Measurements from ENCODE around the gene SMIM41. TPM values are rescaled to one million over a fixed set of nuclear protein-coding genes. Genes with fewer than 3 reads are reported as not detected.
A peak's percentile ranks its signal among the peaks of the same experiment; 100 is the strongest.

SMIM41 gene
- total and polyA plus RNA-seq, 10 donors, result 0.64 to 8.1 (median 2.0) TPM

DNA sequence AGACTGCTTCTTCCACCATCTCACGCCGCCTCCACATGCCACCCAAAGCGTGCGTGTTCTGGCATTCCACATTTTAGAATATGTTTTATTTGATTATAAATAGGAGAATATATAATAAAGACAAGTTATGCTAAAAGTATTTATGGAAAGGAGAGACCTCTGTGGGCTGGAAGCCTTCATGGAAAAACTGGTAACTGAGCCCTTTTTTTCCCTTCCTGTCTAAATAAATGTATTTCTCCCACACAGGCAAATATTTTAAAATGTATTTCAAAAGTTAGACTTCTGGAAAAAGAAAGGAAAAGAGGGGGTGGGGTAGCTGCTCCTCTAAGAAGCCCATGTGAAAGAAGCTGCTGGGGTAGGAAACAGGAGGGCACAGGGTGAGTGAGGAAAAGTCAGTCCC is 44.3 kb upstream of the SMIM41 start:
- TF ChIP-seq, protein P1, sequence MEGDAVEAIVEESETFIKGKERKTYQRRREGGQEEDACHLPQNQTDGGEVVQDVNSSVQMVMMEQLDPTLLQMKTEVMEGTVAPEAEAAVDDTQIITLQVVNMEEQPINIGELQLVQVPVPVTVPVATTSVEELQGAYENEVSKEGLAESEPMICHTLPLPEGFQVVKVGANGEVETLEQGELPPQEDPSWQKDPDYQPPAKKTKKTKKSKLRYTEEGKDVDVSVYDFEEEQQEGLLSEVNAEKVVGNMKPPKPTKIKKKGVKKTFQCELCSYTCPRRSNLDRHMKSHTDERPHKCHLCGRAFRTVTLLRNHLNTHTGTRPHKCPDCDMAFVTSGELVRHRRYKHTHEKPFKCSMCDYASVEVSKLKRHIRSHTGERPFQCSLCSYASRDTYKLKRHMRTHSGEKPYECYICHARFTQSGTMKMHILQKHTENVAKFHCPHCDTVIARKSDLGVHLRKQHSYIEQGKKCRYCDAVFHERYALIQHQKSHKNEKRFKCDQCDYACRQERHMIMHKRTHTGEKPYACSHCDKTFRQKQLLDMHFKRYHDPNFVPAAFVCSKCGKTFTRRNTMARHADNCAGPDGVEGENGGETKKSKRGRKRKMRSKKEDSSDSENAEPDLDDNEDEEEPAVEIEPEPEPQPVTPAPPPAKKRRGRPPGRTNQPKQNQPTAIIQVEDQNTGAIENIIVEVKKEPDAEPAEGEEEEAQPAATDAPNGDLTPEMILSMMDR (IDR thresholded peaks at IDR 0.05 in 8 of 11, conservative IDR thresholded peaks at IDR 0.05 in 3 of 11), result no peak
- TF ChIP-seq POLR2AphosphoS5 (IDR thresholded peaks at IDR 0.05) (no peak), POLR2A (IDR thresholded peaks at IDR 0.05) (no peak)
- 82 to 94% (median 85%) methylated on average over 4 of the region's 4 CpGs for WGBS, 5 donors
- intact Hi-C loops (cut with DNase I; ENCODE audit: low total_unique reads), result no loop called here
- DNase-seq, result no peak
- Histone ChIP-seq H3K36me3 (no peaks in the 10 kb centered on the region), H3K4me1 (peaks cover 18 to 73% (median 60%) of the 10 kb centered on the region in 6 donors), H3K4me3 (no peak overlapping the region), H3K9me3 (no peaks in the 10 kb centered on the region), H3K27ac (peak overlapping the region in 3 of 8 donors; percentile 72 to 89 (median 82)), H3K27me3 (replicated peaks in 1 of 7) (peaks cover 0 to 18% (median 0%) of the 10 kb centered on the region in 7 donors)

DNA sequence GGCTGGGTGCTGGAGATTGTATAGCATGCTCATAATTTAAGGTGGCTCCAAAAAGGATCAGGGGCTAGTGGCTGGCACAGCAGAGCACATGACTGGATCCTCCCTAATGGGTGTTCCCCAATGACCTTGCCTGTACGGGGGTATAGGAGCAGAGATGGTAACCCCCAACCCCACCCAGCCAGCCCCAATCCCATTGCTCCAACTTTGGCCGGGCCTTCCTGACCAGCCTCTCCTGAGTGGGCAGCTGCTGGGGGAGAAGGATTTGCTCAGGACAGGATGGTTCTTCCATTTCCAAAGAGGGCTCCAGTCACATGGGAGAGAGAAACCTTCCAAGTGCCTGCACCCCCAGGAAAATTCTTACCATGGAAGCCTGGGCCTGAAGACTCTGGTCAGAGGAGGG is 43.6 kb upstream of the SMIM41 start:
- Histone ChIP-seq H3K27me3 (replicated peaks in 1 of 7) (peaks cover 0 to 18% (median 0%) of the 10 kb centered on the region in 7 donors), H3K4me1 (peaks cover 18 to 80% (median 60%) of the 10 kb centered on the region in 6 donors), H3K36me3 (no peaks in the 10 kb centered on the region), H3K9me3 (no peaks in the 10 kb centered on the region), H3K27ac (peak overlapping the region in 6 of 8 donors; percentile 6 to 89 (median 72)), H3K4me3 (no peak overlapping the region)
- TF ChIP-seq, protein P1 (IDR thresholded peaks at IDR 0.05 in 8 of 11, conservative IDR thresholded peaks at IDR 0.05 in 3 of 11), result no peak
- TF ChIP-seq POLR2AphosphoS5 (IDR thresholded peaks at IDR 0.05) (no peak), POLR2A (IDR thresholded peaks at IDR 0.05) (no peak)
- intact Hi-C loops (cut with DNase I; ENCODE audit: low total_unique reads), result no loop called here
- WGBS, 5 donors, result 69 to 82% (median 75%) methylated on average over 2 of the region's 2 CpGs
- DNase-seq, result no peak

DNA sequence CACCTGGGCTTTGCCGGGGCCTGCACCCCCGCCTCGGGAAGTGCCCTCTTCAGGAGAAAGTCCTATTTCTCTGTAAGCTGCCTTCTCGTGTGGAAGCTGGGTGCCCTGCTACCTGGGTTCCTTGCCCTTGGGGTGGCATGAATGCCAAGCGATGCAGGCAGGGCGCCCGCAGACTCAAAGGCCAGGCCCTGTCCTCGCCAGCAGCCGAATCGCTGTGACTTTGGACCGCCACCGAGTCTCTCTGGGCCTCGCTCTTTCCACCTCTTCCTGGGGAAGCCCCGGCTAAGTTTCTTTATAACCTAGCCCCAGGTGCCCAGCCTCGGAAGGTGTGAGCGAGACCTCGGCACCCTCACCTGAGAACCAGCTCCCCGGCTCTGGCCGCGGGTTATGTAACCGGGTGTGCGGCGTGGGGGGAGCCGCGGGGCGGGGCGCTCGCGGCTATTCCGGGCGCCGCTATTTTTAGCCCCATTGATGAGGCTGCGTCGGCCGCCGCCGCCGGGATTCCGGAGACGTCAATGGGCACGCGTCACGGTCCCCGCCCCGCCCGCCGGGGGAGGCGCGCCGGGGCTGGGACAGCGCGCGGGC is 42.8 kb upstream of the SMIM41 start:
- peak overlapping the region in 7 of 8 donors; percentile 6 to 89 (median 72) for H3K27ac ChIP-seq
- WGBS, 5 donors, result 7 to 40% (median 10%) methylated on average over 6 to 53 of the region's 53 CpGs
- H3K27me3 ChIP-seq (replicated peaks in 1 of 7), result peaks cover 0 to 18% (median 0%) of the 10 kb centered on the region in 7 donors
- no peaks in the 10 kb centered on the region for H3K9me3 ChIP-seq
- intact Hi-C loops (cut with DNase I; ENCODE audit: low total_unique reads), result no loop called here
- TF ChIP-seq, protein P1 (IDR thresholded peaks at IDR 0.05 in 8 of 11, conservative IDR thresholded peaks at IDR 0.05 in 3 of 11), result no peak
- TF ChIP-seq POLR2A (IDR thresholded peaks at IDR 0.05) (no peak), POLR2AphosphoS5 (IDR thresholded peaks at IDR 0.05) (peak; percentile 69 to 82 (median 72))
- peak; percentile 93 for DNase-seq
- H3K4me1 ChIP-seq, result peaks cover 18 to 87% (median 64%) of the 10 kb centered on the region in 6 donors
- peak overlapping the region in 7 of 8 donors; percentile 23 to 71 (median 42) for H3K4me3 ChIP-seq
- H3K36me3 ChIP-seq, result no peaks in the 10 kb centered on the region

DNA sequence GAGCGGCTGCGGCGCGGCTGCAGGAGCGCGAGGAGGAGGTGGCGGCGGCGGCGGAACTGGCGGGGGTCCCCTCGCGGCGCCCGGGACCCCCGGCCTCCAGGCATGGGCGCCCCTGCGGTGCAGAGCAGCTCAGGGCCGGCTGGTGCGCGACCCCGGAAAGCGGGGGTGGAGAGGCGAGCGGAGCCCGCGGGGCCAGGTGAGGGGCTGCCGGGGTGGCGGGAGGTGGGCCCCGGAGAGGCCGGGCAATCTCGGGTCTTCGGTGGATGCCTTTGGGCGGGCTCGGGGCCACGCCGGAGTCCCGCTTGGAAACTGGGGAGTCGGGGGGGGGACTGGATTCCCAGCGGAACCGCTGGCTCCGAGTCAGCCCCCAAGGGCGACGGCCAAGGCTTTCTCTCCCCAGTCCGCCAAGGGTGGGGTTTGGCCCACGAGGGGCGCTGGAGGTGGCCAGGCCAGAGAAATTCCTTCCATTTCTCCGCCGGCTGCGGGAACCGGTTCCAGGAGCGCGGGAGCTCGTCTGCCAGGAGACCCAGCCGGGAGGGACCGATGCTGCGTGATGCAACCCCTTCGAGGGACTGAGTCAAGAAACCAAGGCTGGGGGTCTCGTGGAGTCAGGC is 42.1 kb upstream of the SMIM41 start:
- WGBS, 5 donors, result 2 to 13% (median 4%) methylated on average over 14 to 59 of the region's 59 CpGs
- H3K27me3 ChIP-seq (replicated peaks in 1 of 7), result peaks cover 0 to 18% (median 0%) of the 10 kb centered on the region in 7 donors
- H3K4me3 ChIP-seq, result peak overlapping the region; percentile 25 to 71 (median 39)
- H3K9me3 ChIP-seq, result no peaks in the 10 kb centered on the region
- H3K27ac ChIP-seq, result peak overlapping the region; percentile 6 to 89 (median 70)
- TF ChIP-seq POLR2AphosphoS5 (IDR thresholded peaks at IDR 0.05) (peak in 1 of 3 donors; percentile 30), POLR2A (IDR thresholded peaks at IDR 0.05) (no peak)
- DNase-seq, result peak; percentile 84
- H3K4me1 ChIP-seq, result peaks cover 22 to 89% (median 65%) of the 10 kb centered on the region in 6 donors
- H3K36me3 ChIP-seq, result no peaks in the 10 kb centered on the region
- intact Hi-C loops (cut with DNase I; ENCODE audit: low total_unique reads), result no loop called here
